GM19099 (cell line): ENCODE measurements around the gene MRPL28.
A peak's percentile ranks its signal among the peaks of the same experiment; 100 is the strongest.

Source experiments
- POLR2A ChIP-seq: IDR thresholded peaks from 3 replicates; pipeline ENCODE4 v1.6.1; 2011; ENCODE audit warnings: low read depth; ENCODE audit not compliant: insufficient read length; ENCODE audit errors: extremely low read depth

The MRPL28 gene

GRCh38 chr16:336269-336668 is 34.1 kb downstream of the MRPL28 start:
- no peak for TF ChIP-seq POLR2A

- no peak for TF ChIP-seq POLR2A
These were observed 36.8 kb downstream of the MRPL28 start for GRCh38 chr16:333406-334094.

DNA sequence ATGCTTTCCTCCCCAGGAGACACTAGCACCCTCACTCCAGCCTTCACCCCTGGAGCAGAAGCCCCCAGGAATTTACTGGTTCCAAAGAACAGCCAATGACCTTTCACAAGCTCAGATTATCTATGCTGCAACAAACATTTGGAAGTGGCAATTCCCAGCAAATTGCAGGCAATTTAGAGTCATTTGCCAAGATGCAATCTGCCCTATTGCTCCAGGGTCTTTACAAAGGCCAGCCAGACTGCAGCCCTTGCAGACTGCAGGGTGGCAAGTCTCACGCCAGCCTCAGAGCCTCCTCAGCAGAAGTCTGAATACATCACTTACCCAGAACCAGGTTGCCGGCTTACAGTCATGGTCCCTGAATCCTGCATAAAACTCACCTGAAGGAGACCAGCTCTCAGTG is 39.6 kb downstream of the MRPL28 start:
- TF ChIP-seq POLR2A = no peak

DNA sequence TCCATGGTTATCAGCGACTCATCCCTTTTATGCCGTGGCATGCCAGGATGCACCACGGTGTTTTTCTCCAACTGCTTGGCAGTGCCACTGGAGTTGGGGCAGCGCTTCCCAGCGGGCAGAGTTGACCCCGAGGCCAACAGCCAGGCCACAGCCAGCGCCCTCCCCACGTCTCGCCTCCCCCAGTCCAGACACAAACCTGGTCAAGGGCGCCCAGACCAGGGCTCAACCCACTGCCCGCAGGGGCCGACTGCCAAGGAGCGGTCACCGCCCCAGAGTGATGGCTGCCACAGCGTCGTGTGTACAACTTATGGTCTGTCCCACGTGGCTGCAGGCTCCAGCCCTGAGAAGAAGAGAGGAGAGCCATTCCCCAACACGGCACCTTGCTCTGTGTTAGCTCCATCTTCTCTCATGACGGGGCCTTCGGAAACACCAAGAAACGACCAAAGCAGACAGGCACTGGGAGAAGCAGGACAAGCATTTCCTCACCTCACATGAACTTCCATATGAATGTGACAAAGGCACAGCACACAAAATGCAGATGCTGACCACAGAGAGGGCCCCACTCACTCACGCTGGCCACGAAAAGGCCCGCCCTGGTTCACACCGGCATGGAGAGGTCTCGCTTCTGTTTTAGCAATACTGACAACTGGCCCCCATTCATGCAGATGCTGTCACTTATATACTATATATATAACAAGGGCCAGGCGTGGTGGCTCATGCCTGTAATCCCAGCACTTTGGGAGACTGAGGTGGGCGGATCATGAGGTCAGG is 44.8 kb downstream of the MRPL28 start:
- TF ChIP-seq POLR2A = no peak

- TF ChIP-seq POLR2A = peak; percentile 56
These were observed 45.6 kb downstream of the MRPL28 start for GRCh38 chr16:324451-325334.

DNA sequence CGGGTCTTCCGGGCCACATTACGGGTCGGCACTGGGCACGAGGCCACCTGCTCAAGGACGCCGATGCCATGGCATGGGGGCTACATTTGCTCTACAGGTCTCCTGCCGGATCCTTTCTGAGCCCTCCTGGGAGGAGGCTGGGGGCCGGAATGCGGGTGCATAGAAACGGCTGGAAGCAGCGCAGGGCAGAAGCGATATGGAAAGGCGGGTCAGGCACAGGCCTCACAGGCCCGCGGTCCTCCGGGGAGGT is 46.2 kb downstream of the MRPL28 start:
- no peak for TF ChIP-seq POLR2A

- no peak for TF ChIP-seq POLR2A
These were observed 47.7 kb downstream of the MRPL28 start for GRCh38 chr16:322476-323143.

DNA sequence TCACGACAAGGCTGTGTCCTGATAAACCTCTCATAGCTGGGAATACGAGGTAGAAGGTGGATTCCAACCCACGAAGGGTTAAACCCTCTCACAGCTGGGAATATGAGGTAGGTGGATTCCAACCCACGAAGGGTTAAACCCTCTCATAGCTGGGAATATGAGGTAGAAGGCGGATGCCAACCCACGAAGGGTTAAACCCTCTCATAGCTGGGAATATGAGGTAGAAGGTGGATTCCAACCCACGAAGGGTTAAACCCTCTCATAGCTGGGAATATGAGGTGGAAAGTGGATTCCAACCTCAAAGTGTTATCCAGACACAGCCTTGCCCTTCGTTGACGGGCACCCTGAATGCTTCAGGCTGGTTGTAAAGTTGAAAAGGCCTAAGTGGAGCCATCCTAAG is 48.8 kb downstream of the MRPL28 start:
- TF ChIP-seq POLR2A = no peak

DNA sequence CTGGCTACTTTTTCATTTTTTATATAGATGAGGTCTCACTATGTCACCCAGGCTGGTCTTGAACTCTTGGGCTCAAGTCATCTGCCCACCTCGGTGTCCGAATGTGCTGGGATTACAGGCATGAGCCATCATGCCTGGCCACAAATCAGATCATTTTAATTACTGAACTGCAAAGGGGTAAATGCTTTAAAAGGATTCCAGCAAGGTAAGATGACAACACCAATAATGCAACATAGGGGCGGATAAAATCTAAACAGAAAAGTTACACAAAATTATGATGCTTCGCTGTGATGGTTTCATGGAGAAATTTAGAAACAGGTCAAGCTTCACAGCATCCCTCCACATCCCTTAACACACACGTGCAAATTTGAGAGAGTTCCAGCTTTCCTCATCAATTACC is 50.1 kb downstream of the MRPL28 start:
- no peak for TF ChIP-seq POLR2A

GRCh38 chr16:318628-319027 is 51.7 kb downstream of the MRPL28 start:
- TF ChIP-seq POLR2A = no peak

GRCh38 chr16:317583-317982 is 52.8 kb downstream of the MRPL28 start:
- TF ChIP-seq POLR2A = no peak
